Activated naive CD8-positive, alpha-beta T cell treated with anti-CD3 and anti-CD28 coated beads, Interleukin-2, amount 50 U/mL, for 24 hours (primary cell): ENCODE measurements around the gene DMWD.
"Not testable (repeated sequence)": the region's sequence is repeated elsewhere in the genome, so short reads cannot be mapped to it uniquely, and the experiment has no call there.

Experiments
- ATAC-seq: fragments of 150-1000 bp; cut with Tn5 transposase; one replicate; pipeline ENCODE4 v1.10.0; 2021
- DNase-seq: peaks from one replicate; pipeline ENCODE4 v3.0.0; 2021
- H3K27ac Mint-ChIP-seq: one replicate; pipeline ENCODE4 v1.8.0; 2021; ENCODE audit warnings: mild to moderate bottlenecking, mixed read lengths
- H3K27me3 Mint-ChIP-seq: one replicate; pipeline ENCODE4 v1.8.0; 2021; ENCODE audit warnings: mixed read lengths
- H3K36me3 Mint-ChIP-seq: one replicate; pipeline ENCODE4 v1.8.0; 2021; ENCODE audit warnings: low read depth, mixed read lengths
- H3K4me1 Mint-ChIP-seq: one replicate; pipeline ENCODE4 v1.8.0; 2021; ENCODE audit warnings: mixed read lengths
- H3K4me3 Mint-ChIP-seq: one replicate; pipeline ENCODE4 v1.8.0; 2021; ENCODE audit warnings: mild to moderate bottlenecking, moderate library complexity, mixed read lengths
- H3K9me3 Mint-ChIP-seq: one replicate; pipeline ENCODE4 v1.8.0; 2021; ENCODE audit warnings: mixed read lengths

Gene DMWD

GRCh38 chr19:45764945-45765701 is 27.5 kb downstream of the DMWD start:
- H3K9me3 Mint-ChIP-seq = no peaks in the 10 kb centered on the region
- H3K4me3 Mint-ChIP-seq = no peak overlapping the region
- H3K27me3 Mint-ChIP-seq = peaks cover 10% of the 10 kb centered on the region
- DNase-seq = no peak
- H3K27ac Mint-ChIP-seq = no peak overlapping the region
- H3K4me1 Mint-ChIP-seq = peaks cover 9% of the 10 kb centered on the region
- H3K36me3 Mint-ChIP-seq = no peaks in the 10 kb centered on the region
- no peak for ATAC-seq

DNA sequence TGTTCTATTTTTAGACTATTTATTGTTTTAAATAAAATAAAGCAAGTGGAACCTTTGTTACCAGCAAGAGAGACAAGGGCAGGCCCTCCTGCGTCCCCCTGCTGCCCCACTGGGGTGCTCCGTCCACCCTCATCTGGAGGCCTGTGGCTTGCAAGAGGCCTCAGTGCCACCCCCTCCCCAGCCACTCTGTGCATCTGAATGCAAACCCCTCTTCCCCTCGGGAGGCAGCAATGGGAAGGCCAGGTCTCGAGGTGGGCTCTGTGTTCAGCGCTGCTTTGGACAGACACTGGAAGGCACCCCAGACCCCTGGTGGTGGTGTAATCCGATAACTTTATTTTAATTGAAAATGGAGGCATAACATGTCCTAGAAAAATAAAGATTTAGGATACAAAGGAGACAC is 28.2 kb downstream of the DMWD start:
- Mint-ChIP-seq H3K27me3 (peaks cover 11% of the 10 kb centered on the region), H3K27ac (no peak overlapping the region), H3K4me1 (peaks cover 4% of the 10 kb centered on the region), H3K9me3 (no peaks in the 10 kb centered on the region), H3K4me3 (no peak overlapping the region), H3K36me3 (no peaks in the 10 kb centered on the region)
- DNase-seq (no peak), ATAC-seq (no peak)

GRCh38 chr19:45763691-45764294 is 28.9 kb downstream of the DMWD start:
- Mint-ChIP-seq H3K4me3 (no peak overlapping the region), H3K9me3 (no peaks in the 10 kb centered on the region), H3K36me3 (no peaks in the 10 kb centered on the region), H3K4me1 (no peaks in the 10 kb centered on the region), H3K27me3 (peaks cover 13% of the 10 kb centered on the region), H3K27ac (no peak overlapping the region)
- DNase-seq (no peak), ATAC-seq (no peak)

GRCh38 chr19:45762870-45763631 is 29.6 kb downstream of the DMWD start:
- DNase-seq (no peak), ATAC-seq (no peak)
- H3K27me3 Mint-ChIP-seq = peaks cover 13% of the 10 kb centered on the region
- no peaks in the 10 kb centered on the region for H3K36me3 Mint-ChIP-seq
- H3K4me3 Mint-ChIP-seq = no peak overlapping the region
- no peaks in the 10 kb centered on the region for H3K9me3 Mint-ChIP-seq
- H3K27ac Mint-ChIP-seq = no peak overlapping the region
- no peaks in the 10 kb centered on the region for H3K4me1 Mint-ChIP-seq

DNA sequence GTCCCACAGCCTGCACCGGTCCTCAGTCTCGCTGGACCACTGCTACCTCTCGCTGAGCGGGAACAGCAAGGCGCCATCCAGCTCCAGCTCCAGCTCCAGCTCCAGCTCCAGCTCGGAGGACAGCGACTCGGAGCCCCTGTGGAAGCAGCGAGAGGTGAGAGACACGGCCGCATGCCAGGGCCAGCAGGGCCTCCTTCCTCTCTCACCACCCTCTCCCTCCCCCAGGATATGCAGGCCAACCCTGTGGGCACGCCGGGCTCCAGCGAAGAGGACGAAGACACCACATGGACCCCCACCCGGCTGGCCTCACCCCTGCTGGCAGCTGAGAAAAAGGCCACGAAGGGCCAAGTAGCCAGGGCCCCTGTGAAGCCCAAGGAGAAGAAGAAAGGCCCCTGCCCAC is 30.9 kb downstream of the DMWD start:
- Mint-ChIP-seq H3K4me3 (no peak overlapping the region), H3K4me1 (no peaks in the 10 kb centered on the region), H3K36me3 (no peaks in the 10 kb centered on the region), H3K9me3 (no peaks in the 10 kb centered on the region), H3K27ac (no peak overlapping the region), H3K27me3 (peaks cover 13% of the 10 kb centered on the region)
- no peak for DNase-seq
- ATAC-seq = no peak

GRCh38 chr19:45758921-45759320 is 33.7 kb downstream of the DMWD start:
- H3K27me3 Mint-ChIP-seq = peaks cover 3% of the 10 kb centered on the region
- no peaks in the 10 kb centered on the region for H3K36me3 Mint-ChIP-seq
- H3K9me3 Mint-ChIP-seq = no peaks in the 10 kb centered on the region
- ATAC-seq = no peak
- no peak overlapping the region for H3K4me3 Mint-ChIP-seq
- H3K4me1 Mint-ChIP-seq = no peaks in the 10 kb centered on the region
- no peak overlapping the region for H3K27ac Mint-ChIP-seq
- DNase-seq = no peak

DNA sequence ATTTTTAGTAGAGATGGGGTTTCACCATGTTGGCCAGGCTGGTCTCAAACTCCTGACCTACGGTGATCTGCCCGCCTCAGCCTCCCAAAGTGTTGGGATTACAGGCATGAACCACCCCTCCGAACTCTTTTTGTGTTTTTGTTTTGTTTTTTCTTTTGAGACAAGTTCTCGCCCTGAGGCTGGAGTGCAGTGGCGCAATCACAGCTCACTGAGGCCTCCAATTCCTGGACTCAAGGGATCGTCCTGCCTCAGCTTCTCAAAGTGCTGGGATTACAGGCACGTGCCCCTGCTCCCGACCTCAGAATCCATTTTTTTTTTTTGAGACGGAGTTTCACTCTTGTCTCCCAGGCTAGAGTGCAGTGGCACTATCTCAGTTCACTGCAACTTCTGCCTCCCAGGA is 35.0 kb downstream of the DMWD start:
- Mint-ChIP-seq H3K27me3 (peaks cover 3% of the 10 kb centered on the region), H3K4me1 (no peaks in the 10 kb centered on the region), H3K4me3 (no peak overlapping the region), H3K9me3 (no peaks in the 10 kb centered on the region), H3K27ac (no peak overlapping the region), H3K36me3 (no peaks in the 10 kb centered on the region)
- ATAC-seq (no peak), DNase-seq (no peak)

- Mint-ChIP-seq H3K4me3 (no peak overlapping the region), H3K9me3 (no peaks in the 10 kb centered on the region), H3K4me1 (no peaks in the 10 kb centered on the region), H3K27ac (no peak overlapping the region), H3K27me3 (peaks cover under 1% of the 10 kb centered on the region), H3K36me3 (no peaks in the 10 kb centered on the region)
- ATAC-seq (no peak), DNase-seq (no peak)
Observed at GRCh38 chr19:45754323-45754722, 38.3 kb downstream of the DMWD start.

DNA sequence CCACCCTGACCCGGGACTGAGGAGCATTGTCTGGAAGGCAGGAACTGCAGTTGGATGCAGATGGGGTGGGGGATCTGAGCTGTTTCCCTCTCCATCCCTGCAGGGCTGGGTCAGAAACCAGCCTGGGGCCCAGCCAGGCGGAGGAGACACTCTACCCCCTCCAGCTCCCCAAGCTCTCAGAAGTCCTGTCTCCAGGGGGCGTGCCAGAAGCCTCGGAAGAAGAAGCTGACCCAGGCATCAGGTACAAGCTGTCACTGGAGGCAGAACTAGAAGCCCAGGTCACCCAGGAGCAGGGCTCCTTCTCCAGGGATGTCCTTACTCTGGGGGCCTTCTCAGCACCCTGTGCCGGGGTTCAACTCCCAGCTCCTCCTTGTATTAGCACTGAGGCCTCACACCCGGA is 39.1 kb downstream of the DMWD start:
- no peaks in the 10 kb centered on the region for H3K9me3 Mint-ChIP-seq
- H3K36me3 Mint-ChIP-seq = no peaks in the 10 kb centered on the region
- ATAC-seq (no peak), DNase-seq (no peak)
- no peaks in the 10 kb centered on the region for H3K27me3 Mint-ChIP-seq
- no peak overlapping the region for H3K4me3 Mint-ChIP-seq
- no peaks in the 10 kb centered on the region for H3K4me1 Mint-ChIP-seq
- no peak overlapping the region for H3K27ac Mint-ChIP-seq

GRCh38 chr19:45752639-45753038 is 40.0 kb downstream of the DMWD start:
- Mint-ChIP-seq H3K27ac (no peak overlapping the region), H3K27me3 (peaks cover 2% of the 10 kb centered on the region), H3K4me3 (no peak overlapping the region), H3K4me1 (no peaks in the 10 kb centered on the region), H3K36me3 (no peaks in the 10 kb centered on the region), H3K9me3 (no peaks in the 10 kb centered on the region)
- ATAC-seq (peak; percentile 54), DNase-seq (no peak)

DNA sequence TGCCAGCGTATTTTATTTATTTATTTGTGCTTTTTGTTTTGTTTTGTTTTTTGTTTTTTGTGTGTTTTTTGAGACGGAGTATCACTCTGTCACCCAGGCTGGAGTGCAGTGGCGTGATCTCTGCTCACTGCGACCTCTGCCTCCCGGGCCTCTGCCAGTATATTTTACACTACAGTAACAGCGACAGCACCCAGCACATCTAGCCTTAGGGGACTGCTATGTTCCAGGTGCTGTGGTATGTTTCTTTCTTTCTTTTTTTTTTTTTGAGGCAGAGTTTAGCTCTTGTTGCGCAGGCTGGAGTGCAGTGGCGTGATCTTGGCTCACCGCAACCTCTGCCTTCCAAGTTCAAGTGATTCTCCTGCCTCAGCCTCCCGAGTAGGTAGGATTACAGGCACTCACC is 41.2 kb downstream of the DMWD start:
- not testable (repeated sequence) for H3K36me3 Mint-ChIP-seq, H3K4me1 Mint-ChIP-seq, H3K27ac Mint-ChIP-seq, H3K9me3 Mint-ChIP-seq, DNase-seq, H3K4me3 Mint-ChIP-seq, H3K27me3 Mint-ChIP-seq, ATAC-seq

- ATAC-seq = no peak
- H3K36me3 Mint-ChIP-seq = no peaks in the 10 kb centered on the region
- DNase-seq = no peak
- H3K27me3 Mint-ChIP-seq = peaks cover 13% of the 10 kb centered on the region
- H3K27ac Mint-ChIP-seq = no peak overlapping the region
- no peaks in the 10 kb centered on the region for H3K4me1 Mint-ChIP-seq
- no peak overlapping the region for H3K4me3 Mint-ChIP-seq
- no peaks in the 10 kb centered on the region for H3K9me3 Mint-ChIP-seq
Observed at GRCh38 chr19:45747513-45747912, 45.1 kb downstream of the DMWD start.

GRCh38 chr19:45746866-45747265 is 45.8 kb downstream of the DMWD start:
- no peak overlapping the region for H3K4me3 Mint-ChIP-seq
- H3K27me3 Mint-ChIP-seq = peaks cover 16% of the 10 kb centered on the region
- H3K9me3 Mint-ChIP-seq = no peaks in the 10 kb centered on the region
- ATAC-seq (no peak), DNase-seq (no peak)
- H3K27ac Mint-ChIP-seq = no peak overlapping the region
- no peaks in the 10 kb centered on the region for H3K36me3 Mint-ChIP-seq
- H3K4me1 Mint-ChIP-seq = no peaks in the 10 kb centered on the region

DNA sequence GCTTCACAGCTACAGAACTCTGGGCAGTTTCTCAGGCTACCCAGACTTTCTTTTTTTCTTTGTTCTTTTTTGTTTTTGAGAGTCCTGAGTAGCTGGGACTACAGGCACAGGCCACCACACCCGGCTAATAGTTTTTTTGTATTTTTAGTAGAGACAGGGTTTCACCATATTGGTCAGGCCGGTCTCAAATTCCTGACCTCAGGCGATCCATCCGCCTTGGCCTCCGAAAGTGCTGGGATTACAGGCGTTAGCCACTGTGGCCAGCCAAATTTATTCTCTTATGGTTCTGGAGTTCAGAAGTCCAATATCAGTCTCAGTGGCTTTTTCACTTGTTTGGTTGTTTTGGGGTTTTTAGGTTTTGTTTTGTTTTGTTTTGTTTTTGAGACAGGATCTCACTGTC is 47.0 kb downstream of the DMWD start:
- Mint-ChIP-seq H3K4me3 (no peak overlapping the region), H3K36me3 (no peaks in the 10 kb centered on the region), H3K27me3 (peaks cover 16% of the 10 kb centered on the region), H3K27ac (no peak overlapping the region), H3K4me1 (no peaks in the 10 kb centered on the region), H3K9me3 (no peaks in the 10 kb centered on the region)
- ATAC-seq = no peak
- DNase-seq = no peak

DNA sequence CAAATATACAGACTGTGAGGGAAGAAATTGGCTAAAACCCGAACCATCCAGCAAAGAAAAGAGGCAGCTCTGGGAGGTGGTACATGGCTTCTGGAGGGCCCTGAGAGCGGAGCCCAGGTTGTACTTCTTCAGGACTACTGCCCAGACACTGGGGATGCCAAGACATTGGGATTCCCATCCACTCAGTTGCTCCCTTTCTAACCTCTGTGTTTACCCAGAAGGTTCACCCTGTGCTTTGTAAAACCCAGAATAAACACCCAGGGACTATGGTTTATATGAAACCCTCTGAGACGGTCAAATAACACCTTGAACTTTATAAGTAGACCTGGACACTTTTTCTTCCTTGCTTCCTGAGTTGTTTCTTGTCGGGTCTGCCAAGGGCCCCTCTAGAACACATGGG is 49.7 kb downstream of the DMWD start:
- Mint-ChIP-seq H3K27me3 (peaks cover 18% of the 10 kb centered on the region), H3K36me3 (no peaks in the 10 kb centered on the region), H3K27ac (no peak overlapping the region), H3K9me3 (no peaks in the 10 kb centered on the region), H3K4me1 (no peaks in the 10 kb centered on the region), H3K4me3 (no peak overlapping the region)
- DNase-seq = no peak
- ATAC-seq = no peak
